ENCODE measurements around the gene DSCAM.

GRCh38 chr21:40639616-40640194, 207.3 kb downstream of the DSCAM start:
- TF ChIP-seq CTCF (IDR thresholded peaks at IDR 0.05) = no peak
- no peak for TF ChIP-seq POLR2A (IDR thresholded peaks at IDR 0.05)
